HG03025 (cell line): ENCODE data around the gene PALM.
"Not testable (repeated sequence)": the region's sequence is repeated elsewhere in the genome, so short reads cannot be mapped to it uniquely, and the experiment has no call there.

Experiments used
- ATAC-seq: cut with Tn5 transposase; IDR thresholded peaks from one replicate; pipeline ENCODE4 v1.9.1; 2021; ENCODE audit warnings: mild to moderate bottlenecking, moderate library complexity; ENCODE audit not compliant: unreplicated experiment, low FRiP score

Gene PALM

DNA sequence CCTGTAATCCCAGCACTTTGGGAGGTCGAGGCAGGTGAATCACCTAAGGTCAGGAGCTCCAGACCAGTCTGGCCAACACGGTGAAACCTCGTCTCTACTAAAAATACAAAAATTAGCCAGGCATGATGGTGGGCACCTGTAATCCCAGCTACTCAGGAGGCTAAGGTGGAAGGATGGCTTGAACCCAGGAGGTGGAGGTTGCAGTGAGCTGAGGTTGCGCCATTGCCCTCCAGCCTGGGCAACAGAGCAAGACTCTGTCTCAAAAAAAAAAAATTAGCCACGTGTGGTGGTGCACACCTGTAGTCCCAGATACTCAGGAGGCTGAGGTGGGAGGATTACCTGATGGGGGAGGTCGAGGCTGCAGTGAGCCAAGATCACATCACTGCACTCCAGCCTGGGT lies 5.9 kb upstream of the PALM start:
- ATAC-seq: not testable (repeated sequence)

DNA sequence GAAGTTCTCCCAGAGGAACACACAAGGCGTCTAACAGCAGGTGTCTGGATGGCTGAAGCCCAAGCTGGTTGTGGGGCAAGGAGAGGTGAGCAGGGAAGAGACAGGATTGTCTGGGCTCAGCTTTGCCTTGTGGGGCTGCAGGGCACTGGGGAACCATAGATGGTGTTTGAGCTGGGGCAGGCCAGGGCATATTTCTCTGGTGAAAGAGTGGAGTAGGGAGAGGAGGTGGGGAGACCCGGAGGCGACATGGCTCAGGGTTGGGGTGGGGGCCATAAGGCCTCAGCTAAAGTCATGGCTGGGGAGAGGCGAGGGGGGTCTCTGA lies 5.4 kb upstream of the PALM start:
- ATAC-seq: no peak

DNA sequence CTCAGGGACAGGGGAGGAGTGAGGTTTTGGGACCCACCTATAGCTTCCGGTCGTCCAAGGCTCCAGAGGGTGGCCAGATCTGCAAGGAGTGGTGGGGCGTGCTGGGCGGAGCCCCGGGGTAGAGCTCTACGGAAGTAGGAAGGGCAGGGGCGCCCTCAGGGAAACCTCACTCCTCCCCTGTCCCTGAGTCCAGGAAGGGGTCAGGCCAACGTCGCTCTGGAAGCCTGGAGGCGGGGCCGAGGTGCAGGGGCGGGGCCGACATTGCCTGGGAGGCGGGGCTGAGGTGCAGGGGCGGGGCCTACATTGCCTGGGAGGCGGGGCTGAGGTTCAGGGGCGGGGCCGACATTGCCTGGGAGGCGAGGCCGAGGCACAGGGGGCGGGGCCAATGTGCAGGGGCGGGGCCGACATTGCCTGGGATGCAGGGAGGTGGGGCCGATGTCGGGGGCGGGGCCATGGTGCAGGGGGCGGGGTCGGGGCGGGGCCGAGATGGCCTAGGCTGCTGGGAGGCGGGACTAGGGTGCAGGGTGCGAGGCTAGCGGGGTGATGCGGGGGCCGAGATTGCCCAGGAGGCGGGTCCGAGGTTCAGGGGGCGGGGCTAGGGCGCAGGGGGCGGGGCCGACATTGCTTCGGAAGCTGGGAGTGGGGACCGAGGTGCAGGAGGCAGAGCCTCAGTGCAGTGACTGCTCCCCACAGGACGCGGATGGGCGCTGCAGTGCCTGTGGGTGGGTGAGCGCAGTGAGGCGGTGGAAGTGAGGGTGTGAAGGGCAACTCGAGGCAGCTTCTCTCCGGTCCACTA lies 4.9 kb upstream of the PALM start:
- no peak for ATAC-seq

DNA sequence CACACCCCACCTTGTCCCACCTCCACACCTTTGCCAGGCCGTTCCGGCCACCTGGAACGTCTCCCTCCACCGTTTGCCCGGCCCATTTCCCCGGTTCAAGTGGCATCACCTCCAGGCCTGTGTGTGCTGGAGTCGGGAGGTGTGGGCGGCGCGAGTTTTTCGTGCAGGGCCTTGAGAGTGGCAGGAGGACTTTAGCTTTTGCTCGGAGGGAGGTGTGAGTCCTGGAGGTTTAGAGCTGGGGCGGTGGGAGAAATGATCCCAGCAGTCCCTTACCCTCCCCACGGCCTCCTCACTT lies 4.3 kb upstream of the PALM start:
- ATAC-seq: no peak

DNA sequence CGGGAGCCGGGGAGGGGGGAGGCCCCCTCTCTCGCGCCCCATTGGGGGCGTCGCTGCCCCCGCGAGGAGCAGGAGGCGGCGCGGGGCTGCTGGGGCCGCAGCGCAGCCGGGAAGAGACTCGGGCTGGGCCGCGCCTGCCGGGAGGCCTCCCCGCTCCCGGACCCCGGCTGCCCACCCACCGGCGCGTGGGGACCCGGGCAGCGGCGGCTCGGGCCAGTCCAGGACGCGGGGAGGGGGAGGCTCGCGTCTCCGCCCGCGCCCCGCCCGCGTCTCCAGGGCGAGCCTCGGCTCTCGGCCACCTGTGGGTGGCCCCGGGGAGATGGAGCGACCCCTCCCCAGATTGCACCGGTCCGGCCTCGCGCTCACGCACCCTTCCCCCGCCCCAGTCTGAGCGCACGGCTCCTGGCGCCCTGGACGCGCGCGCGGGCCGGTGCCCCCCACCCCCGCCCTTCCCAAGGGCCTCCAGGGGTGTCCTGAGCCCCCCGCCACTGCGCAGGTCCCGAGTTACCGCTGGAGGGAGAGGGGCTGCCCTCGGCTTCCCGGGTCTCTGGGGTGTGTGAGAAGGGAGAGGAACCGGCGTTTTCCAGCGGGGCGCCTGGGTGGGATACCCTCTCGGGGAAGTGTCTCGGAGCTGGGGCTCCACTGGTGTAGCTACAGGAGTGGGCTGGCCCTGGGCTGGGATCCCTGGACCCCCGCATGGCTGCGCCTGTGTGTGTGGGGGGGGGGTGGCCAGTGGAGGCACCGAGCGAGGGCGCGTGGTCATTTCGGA lies 645 bp downstream of the PALM start:
- ATAC-seq: no peak

DNA sequence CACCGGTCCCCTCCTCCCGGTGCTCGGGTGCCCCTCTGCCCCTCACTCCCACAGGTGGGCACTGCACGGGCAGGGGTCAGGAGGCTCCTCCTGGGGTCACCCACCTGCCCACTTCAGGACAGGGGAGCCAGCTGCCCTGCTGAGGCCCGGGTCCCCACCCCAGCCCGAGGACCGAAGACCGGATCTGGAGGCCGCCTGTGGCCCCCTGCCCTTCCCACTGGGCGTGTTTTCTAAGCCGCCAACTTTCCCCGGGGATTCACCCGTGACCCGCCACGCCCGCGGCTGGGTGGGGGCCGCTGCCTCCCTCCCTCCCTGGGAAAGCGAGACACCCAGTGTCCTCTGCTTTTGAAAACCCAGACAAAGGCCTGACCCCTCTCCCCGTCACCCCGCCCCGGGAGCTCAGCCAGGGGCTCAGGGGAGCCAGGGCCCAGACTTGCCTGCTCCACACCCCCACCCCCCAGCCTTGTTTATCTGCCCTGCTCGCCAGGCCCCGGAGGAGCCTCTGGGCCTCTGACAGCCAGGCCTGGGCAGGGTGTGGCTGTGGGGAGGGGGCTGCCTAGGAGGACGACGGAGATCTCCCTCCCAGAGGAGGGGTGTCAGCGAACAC lies 1.3 kb downstream of the PALM start:
- no peak for ATAC-seq

DNA sequence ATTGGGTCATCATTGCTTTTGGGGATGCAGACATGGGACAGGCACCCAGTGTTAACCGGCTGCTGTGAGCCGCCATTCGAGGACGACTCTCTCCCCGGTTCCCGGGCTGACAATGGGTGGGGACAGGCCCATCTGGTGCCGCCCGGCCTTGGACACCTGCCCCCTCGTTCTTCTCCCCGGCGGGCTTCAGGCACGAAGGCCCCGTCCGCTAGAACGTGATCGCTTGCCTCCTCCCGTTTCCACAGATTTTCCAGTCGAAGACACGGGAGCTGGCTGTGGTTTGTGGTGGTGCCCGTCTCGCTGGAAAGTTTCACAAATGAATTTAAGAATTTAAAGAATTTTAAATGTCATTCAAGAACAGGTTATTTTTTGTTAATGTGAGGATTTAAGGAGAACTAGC lies 2.0 kb downstream of the PALM start:
- ATAC-seq: no peak

DNA sequence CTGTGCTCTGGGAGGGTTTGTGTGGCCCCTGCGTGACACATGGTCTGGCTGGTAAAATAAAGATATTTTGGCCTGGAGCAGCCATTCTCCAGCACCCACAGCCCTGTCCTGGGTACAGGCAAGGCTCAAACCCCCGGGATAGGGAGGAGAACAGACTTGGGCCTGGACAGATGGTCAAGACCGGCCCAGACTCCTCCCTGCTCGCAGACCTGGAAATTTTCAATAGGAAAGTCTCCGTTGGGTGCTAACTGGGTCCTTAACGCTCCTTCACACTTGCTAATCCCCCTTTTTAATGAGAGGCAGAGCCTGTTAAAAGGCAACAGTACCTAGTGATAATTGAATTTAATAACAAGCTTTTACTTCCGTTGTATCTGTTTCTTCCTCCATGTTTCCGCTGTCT lies 2.5 kb downstream of the PALM start:
- ATAC-seq: no peak

DNA sequence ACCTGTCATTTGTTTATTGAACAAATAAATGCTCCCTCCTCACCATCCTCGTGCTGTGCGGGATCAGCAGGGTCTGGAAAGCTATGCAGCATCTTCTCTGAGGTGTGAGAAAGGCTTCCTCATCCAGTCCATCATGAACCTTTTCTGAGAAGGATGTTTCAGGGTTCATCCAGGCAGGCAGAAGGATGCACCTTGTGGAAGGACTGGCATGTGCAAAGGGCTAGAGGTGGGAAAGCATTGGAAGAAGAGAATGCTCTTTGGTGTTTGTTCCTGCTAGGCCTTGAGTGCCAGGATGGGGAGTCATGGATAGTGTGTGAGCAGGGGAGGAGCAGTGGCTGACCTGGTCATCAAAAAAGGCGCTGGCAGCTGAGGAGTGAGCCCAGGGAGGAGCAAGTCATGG lies 6.6 kb downstream of the PALM start:
- no peak for ATAC-seq

DNA sequence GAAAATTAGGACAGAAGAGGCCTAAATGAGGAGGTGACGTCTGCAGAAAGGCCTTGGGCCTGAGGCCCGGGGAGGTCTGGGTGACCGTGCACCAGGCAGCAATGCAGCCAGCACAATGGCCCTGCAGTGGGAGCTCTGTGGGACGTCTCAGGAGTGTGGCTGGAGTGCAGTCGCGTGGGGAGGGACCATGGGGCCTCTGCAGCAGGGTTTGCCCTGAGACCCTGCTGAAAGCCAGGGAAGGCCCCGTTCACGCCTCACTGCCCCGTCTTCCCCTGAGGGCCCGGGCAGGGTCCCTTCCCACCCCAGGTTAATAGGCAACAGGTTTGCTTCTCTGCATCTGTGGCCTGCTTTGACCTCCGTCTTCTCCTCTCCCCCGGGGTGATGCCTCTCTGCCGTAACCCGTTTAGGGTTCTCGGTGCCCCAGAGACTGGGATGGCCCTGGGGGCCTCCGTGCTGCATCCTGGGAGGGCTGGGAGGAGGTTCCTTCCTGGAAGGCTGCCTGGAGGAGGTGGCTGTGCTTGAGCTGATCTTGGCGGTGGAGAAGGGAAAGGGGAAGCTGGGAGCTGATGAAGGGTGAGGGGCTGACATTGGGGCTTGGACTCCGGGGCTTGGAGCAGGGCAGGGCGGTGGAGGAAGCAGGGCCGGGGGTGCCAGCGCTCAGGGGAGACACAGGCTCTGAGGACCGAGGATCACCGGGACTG lies 9.7 kb downstream of the PALM start:
- ATAC-seq: no peak

DNA sequence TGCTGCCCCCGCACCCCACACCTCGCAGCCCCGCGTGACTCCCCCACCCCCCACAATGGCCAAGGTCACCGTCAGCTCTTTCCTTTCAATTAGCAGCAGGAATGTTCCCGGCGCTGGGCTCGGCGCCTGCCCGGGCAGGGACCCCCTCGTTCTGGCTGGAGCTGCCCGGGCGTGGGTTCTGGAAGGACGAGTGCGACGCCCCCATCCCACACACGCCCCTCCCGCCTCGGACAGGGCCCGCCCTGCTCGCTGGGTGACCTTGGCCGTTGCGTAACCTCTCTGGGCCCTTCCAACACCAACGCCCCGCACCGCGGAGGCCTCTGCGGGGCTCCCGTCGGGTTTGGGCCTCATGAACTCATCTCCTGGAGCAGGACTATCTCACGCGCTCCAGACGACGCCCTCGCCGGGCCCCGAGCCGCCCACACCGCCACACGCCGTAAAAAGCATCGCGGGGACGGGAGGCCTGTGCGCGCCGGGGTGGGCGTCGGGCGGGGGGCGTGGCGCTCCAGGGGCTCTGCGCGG lies 10.3 kb downstream of the PALM start:
- no peak for ATAC-seq

DNA sequence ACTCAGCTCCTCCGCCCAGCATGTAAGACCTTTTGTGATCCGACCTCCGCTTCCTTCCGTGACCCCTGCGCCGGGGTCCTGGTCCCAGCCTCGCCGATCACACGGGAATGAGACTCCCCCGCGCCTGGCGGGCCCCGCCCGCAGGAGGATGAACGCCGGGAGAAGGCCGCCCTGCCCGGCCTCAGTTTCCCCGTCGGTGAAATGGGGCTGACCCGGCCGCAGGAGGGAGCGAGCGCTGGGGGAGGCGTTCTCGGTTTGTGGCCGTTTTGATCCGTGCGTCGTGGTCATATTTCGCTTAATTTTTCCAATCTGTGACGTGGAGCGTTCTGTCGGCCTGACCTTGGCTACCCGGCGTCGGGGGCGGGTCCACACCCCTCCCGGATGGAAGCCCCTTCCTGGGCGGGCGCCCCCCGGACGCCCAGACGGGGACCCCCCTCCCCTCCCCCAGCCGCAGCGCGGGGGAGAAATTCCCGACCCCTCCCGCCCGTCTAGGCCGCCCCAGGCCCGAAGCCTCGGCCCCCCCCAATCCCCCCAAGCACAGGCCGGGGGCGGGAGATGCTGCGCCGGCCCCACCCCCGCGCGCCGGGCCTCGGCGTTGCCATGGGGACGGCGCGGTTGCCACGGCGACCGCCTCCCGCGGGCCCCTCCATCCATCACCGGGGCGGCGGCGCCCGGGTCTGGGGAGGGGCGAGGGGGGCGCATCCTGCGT lies 11.1 kb downstream of the PALM start:
- ATAC-seq: no peak

DNA sequence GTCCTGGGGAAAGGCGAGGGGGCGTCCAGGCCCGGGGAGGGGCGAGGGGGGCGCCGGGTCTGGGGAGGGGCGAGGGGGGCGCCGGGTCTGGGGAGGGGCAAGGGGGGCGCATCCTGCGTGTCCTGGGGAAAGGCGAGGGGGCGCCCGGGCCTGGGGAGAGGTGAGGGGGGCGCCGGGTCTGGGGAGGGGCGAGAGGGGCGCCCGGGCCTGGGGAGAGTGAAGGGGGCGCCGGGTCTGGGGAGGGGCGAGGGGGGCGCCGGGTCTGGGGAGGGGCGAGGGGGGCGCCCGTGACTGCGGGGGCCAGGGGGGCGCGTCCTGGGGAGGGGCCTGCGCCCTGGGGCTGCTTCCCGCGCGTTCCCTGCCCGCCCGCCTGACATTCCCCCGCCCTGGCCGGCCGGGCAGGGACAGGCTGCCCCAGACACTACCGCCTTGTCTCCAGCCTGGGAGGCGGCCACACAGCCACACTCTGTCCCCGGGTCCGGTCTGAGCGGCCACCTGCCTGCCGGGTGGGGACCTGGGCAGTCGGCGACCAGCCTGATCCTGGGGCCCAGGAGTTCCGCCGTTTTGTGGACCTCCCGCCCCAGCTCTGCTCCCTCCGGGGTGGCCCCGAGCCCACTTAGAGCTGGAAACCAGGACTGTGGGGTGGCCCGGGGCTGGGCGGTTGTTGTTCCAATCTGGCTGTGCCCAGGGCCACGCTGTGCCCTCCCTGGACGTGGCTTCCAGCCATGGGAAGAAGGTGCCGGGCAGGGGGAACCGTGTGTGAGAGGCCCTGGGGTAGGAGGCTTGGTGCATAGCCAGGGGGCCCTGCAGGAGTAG lies 11.8 kb downstream of the PALM start:
- no peak for ATAC-seq

DNA sequence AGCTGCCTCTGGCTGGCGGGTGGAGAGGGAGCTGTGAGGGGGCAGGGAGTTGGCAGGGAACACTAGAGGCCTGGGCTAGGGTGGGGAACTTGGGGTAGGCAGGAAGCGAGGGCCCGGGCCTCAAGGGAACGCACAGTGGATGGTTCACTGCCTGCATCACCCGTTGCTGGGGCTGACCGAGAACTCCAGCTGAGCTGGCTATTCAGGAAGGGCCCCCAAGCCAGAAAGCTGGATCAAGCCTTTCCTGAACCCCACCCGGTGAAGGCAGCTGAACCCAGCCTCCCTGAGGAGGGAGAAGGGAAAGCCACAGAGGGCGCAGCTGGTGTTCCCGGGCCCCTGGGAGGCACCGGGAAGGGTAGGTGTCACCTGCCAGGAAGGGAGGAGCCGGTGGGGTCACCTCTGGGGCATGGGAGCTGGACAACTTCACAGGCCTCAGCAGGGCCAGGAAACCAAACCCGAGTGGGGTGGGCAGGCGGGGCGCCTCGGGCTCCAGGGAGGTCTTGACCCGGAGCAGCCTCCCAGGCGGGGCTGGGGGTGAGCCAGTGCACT lies 13.9 kb downstream of the PALM start:
- ATAC-seq: no peak

DNA sequence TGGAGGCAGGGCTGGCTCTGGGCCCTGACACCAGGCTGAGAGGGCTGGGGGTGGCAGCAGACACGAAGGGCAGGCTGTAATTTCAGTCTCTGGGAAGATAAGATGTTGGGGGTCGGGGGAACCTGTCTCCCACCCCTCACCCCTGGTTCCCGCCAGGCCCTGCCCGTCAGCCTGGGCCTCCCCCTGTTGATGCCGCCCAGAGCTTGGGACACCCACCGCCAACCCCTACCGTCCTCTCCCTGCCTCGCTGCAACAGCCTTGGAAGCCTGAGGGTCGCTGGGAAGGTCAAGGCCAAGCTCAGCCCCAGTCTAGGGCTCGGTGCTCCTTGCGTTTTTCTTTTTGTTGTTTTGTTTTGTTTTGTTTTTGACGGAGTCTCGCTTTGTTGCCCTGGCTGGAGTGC lies 14.5 kb downstream of the PALM start:
- no peak for ATAC-seq

DNA sequence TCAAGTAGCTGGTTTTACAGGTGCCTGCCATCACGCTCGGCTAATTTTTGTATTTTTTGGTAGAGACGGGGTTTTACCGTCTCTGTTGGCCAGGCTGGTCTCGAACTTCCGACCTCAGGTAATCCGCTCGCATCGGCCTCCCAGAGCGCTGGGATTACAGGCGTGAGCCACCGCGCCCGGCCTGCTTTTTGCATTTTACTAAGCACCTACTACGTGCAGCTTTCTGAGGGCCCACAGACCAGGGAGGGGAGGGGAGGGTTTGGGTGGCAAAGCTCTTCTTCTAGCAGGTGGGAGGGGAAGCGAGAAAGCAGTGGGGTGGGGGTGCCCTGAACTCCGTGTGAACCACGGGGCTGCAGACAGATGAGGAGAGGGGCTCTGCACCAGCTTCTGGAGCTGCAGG lies 15.0 kb downstream of the PALM start:
- ATAC-seq: no peak

DNA sequence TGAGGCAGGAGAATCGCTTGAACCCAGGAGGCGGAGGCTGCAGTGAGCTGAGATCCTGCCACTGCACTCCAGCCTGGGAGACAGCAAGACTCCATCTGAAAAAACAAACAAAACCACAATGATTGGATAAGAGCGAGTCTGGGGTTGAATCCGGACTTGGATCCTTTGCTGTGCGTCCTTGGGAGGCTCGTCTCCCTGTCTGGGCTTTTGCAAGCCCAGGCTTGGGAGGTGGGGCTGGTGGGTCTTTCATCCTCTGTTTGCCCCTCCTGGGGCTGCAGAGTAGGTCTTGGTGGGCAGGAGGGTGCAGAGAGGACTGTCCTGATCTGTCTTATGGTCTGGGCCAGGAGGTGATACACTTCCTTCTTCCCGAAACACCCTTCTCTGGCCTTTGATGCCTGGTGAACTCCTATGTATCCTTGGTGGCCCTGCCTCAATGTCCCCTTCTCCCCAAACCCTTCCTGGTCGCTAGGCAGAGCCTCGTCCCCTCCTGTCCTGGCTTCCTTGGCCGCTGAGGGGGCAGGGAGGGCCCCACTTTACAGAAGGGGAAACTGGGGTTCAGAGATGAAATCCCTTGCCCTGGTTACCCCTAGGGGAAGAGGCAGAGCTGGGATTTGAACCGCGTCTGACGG lies 16.8 kb downstream of the PALM start:
- no peak for ATAC-seq

DNA sequence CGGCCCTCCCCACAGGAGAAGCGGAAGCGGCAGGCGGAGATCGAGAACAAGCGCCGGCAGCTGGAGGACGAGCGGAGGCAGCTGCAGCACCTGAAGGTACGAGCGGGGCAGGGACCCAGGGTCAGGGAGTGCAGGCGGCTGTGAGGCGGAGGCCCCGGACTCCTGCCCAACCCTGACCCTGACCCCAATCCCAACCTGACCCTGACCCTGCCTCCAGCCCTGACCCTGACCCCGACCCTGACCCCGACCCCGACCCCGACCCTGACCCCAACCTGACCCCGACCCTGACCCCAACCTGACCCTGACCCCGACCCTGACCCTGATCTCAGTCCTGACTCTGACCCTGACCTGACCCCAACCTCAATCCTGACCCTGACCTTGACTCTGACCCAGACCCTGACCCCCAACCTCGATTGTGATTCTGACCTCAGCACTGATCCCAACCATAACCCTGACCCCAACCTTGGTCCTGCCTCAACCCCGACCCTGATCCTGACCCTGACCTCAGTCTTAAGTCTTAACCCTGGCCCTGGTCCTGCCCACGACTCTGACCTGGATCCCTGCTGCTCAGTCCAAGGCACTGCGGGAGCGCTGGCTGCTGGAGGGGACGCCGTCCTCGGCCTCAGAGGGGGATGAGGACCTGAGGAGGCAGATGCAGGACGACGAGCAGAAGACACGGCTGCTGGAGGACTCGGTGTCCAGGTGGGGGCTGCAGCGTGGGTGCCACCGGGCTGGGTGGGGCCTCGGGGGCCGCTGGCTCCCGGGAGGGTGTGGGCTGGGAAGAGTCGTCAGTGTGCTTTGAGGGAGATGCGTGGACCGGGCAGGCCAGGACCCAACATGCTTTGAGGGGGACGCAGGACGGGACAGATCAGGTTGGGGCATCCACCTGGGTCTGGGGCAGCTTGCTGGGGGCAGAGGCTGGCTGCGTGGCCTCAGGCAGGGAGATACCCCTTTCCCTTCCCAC lies 18.5 kb downstream of the PALM start:
- ATAC-seq: no peak
